Left colon (tissue), 2 donors: Measurements from ENCODE around the gene MESP2. TPM values are rescaled to one million over a fixed set of nuclear protein-coding genes. Genes with fewer than 3 reads are reported as not detected.
A peak's percentile ranks its signal among the peaks of the same experiment; 100 is the strongest.

ENCODE experiments used
- ATAC-seq: fragments of 200-7000 bp; cut with Tn5 transposase; one replicate; pipeline ENCODE4 v1.9.1; 2020; ENCODE audit warnings: mild to moderate bottlenecking, moderate library complexity
- DNase-seq, 2 donors: peaks; one replicate each; pipeline ENCODE4 v3.0.0-alpha.2; 2020
- intact Hi-C, 2 donors: fragments of 100-400 bp; cut with DNase I in 1 of 2; cut with micrococcal nuclease in 1 of 2; formaldehyde crosslinking; loops; one replicate each; pipeline versions ENCODE4 v1.11.2 to v1.14.0; 2022; cut with DNase I, micrococcal nuclease
- total RNA-seq, 2 donors: library from RNA; stranded (reverse); fragmentation: NEBNext Ultra II Directional; extraction: Animal tissue kit (Norgen Biotek cat#: 25700); gene quantifications; one replicate each; pipeline ENCODE4 v1.2.1, GENCODE V29; 2021
- donor health status: DM: no; HTN: no; CAD: no.
- donor health status: DM: yes; HTN: yes; CAD: no.

MESP2 gene
- total RNA-seq, 2 donors from 2014 or later = 0.84 to 1.0 TPM

DNA sequence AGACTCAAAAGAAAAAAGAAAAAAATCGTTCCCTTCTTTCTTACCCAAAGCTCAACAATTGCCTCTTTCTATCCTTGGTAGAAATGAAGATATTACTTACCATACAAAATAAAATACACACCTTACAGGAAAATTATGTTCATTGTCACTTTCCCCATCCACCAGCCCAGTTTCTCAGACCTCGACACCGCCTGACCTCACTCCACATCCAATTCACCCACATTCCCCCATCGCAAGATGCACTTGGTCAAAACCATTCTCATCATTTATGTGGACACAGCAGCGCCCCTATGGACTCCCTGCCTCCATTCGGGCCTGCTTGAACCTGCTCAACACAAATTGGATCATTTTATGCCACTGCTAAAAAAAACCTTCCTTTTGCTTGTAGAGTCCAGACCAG lies 31.6 kb downstream of the MESP2 start:
- ATAC-seq (no peak), DNase-seq (no peak)
- intact Hi-C loops = no loop called here

DNA sequence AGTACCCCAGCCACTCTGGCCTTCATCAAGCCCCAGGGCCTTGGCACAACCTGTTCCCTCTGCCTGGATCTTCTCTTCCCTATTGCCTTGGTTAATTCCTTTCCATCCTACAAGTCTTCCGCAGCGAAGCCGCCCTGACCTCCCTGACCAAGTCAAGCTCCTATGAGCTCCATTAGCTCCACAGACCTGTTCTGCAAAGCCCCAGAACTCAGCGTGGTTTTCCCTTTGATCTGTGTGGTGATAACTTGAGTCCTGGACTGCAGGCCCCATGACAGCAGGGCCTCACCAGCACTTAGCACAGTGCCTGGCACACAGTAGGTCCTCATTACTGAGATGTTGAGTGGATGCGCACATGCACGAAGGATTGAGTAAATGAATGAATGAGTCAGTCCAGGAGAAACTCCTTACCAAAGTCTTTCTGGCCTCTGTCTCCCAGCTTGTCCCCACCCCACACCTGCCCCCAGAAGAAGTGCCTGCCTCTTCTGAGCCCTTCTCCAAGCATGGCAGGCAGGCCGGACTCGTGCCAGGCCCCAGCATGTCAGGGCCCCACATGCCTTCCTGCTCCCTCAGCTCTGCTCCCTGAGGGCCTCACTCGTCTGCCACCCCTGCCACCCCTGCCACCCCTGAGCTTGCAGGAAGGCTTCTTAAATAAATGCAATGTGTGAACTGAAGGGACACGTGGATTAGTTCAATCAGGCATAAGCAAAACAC lies 32.2 kb downstream of the MESP2 start:
- ATAC-seq (no peak), DNase-seq (no peak)
- intact Hi-C loops = no loop called here

DNA sequence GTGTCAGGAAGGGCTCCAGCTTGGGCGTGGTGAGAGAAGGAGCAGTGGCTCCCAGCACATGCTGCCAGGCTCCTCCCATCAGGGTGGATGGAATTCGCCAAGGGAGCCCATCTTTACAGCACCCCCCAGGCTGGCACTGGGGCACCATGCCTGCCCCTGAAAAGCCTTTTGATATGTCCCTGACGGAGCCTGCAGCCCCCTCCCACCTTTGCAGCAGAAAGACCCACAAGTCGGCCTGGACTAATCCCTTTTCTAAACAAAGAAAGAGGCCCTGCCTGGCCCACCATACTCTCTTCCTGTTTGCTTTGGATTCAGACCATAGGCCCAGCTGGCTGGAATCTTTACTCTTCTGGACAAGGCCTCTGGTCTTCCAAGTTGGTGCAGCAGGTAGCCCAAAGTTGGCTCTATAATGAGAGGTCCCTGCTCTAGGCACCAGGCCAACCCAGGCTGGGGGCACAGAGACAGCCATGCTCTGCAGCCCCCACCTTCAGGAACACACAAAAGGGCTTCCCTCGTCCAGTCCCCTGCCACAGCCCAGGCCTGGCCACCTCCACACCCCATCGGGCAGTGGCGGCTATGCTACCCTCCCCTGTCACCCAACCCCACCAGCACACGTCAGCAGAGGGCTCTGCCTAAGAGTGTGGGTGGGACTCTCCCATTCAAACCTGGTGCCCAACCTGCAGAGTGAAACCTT lies 33.1 kb downstream of the MESP2 start:
- DNase-seq (no peak), ATAC-seq (no peak)
- intact Hi-C loops = no loop called here

DNA sequence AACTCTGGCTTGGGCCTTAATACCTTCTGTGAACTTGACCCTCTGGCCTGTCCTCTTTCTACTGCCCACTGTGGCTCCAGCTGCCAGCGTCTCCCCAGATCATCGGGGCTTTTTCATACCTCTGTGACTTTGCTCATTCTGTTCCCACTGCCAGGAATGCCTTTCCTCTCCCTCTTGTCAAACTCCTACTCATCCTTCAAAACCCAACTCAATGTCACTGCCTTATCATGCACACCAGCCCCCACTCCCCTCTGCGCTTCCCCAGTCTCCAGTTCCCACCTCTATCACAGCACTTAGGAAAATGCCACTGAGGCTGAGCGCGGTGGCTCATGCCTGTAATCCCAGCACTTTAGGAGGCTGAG lies 33.6 kb downstream of the MESP2 start:
- intact Hi-C loops = no loop called here
- ATAC-seq = no peak
- no peak for DNase-seq

GRCh38 chr15:89810837-89811236 lies 34.7 kb downstream of the MESP2 start:
- ATAC-seq (no peak), DNase-seq (no peak)
- intact Hi-C loops = no loop called here

- peak; percentile 87 for ATAC-seq
- peak; percentile 53 to 87 for DNase-seq
- intact Hi-C loops = no loop called here
Measured at GRCh38 chr15:89812011-89812846, 36.1 kb downstream of the MESP2 start.

DNA sequence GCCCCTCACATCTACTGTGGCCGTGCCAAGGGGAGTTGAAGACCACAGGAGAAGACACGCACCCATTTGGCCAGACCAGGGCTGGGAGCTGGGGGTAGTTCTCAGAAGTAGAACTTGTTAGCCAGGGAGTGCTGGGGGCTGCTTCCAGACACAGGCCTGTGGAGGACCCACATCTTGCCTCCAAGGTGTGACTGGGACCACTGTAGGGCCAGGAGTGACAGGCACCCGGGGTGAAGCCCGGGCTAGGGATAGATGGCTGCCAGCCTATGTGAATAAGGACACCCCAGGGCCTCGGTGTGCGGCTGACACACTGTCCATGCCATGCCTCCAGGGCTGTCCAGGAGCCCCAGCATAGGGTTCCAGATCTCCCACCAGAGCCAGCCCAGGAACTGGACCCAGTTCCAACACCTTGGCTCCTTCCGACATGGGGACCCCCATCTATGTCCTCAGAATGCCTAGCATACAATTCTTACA lies 36.8 kb downstream of the MESP2 start:
- DNase-seq (no peak), ATAC-seq (no peak)
- intact Hi-C loops = no loop called here

DNA sequence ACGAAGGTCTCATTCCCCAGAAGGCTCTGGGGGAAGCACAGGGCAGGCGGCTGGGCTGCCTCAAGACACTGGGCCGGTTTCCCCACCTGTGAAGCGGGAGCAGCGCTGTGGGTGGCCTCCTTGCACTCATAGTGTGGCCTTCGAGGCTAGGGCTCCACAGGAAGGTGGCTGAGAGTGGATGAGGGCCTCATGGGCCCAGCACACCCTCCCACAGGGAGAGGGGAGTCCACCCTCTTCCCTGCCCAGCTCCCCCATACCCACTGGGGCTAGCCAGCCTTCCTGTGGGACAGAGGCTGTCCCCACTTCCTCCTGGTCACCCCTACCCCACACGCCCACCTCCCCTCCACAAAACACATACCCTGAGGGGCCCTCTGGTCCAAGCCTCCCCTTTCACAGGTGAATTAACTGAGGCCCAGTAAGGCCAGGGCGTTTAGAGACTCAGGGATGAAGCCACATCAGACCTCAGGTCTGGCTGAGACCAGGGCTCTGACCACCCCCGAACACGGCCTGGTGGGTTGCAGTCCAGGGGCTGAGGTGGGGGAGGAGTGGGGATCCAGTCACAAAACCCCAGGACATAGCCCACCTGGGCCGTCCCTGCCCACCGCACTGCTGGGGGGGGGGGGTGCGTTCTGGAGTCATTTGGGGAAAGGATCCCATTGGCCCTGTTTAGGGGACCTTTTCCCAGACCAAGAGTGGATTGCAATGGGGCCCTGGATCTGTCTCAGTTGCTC lies 37.4 kb downstream of the MESP2 start:
- no peak for ATAC-seq

DNA sequence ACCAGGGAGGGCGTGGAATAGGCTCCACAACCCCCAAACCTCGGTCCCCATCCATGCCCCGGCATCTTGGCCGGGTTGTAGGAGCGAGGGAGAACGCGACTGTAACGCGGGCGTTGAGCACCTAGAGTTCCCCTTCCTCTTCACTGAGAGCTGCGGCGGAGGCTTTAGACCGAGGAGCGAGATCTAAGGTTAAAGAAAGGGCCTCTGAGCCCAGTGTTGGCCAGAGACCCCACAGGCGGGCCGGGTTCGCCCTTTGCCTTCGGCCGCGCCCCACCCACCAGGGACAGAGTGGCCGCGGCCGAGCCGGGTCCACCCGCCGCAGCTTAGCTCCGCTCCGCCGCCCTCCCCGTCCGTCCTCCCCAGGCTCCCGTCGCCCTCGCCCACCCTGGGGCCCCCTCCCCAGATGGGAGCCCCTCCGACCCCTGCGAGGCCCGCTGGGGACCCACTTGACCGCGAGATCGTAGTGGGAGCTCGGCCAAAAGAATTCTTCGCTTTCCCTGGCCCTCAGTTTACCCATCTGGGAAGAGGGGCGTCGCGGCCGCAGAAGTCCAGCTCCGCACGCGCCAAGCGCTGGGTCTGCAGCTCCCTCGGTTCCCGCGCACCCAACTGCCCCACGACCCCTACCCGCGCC lies 38.1 kb downstream of the MESP2 start:
- intact Hi-C loops = no loop called here
- no peak for ATAC-seq
- no peak for DNase-seq

More for the DNA sequence above, 37.4 kb downstream of the MESP2 start:
- intact Hi-C loops = no loop called here
- DNase-seq = no peak

DNA sequence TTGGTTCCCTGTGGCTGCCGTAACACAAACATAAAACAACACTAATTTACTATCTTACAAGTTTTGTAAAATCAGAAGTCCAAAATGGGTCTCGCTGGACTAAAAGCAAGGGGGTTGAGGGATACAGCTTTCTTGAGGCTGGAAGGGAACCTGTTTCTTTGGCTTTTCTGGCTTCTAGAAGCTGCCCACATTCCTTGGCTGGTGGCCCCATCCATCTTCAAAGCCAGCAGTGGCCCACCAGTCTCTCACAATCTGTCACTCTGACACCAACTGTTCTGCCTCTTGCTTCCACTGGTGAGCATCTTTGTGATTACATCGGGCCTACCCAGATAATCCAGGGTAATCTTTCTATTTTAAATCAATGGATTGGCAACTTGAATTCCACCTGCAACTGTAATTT lies 39.6 kb downstream of the MESP2 start:
- ATAC-seq = no peak
- DNase-seq = no peak
- intact Hi-C loops = no loop called here

DNA sequence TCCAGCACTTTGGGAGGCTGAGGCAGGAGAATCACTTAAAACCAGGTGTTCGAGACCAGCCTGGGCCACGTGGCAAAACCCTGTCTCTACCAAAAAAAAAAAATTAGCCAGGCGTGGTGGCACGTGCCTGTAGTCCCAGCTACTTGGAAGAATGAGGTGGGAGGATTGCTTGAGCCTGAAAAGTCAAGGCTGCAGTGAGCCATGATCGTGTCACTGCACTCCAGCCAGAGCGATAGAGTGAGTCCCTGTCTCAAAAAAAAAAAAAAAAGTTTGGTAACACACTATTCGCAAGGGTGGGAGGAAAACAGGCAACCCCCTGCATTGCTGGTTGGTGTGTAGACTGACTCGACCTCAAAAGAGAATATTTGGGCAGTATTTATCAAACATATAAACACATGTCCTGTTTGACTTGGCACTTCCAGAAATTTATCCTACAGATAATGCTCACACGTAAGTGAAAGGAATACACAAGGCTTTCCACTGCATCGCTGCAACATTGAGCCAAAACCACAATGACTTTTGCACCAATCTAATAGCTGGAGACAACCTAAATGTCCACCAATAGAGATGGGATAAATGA lies 41.7 kb downstream of the MESP2 start:
- ATAC-seq (no peak), DNase-seq (no peak)
- intact Hi-C loops = no loop called here

GRCh38 chr15:89818287-89818686 lies 42.2 kb downstream of the MESP2 start:
- ATAC-seq = no peak
- intact Hi-C loops = no loop called here

GRCh38 chr15:89820666-89821611 lies 44.8 kb downstream of the MESP2 start:
- intact Hi-C loops = no loop called here
- DNase-seq (no peak), ATAC-seq (no peak)

More at GRCh38 chr15:89818287-89818686, 42.2 kb downstream of the MESP2 start:
- no peak for DNase-seq

DNA sequence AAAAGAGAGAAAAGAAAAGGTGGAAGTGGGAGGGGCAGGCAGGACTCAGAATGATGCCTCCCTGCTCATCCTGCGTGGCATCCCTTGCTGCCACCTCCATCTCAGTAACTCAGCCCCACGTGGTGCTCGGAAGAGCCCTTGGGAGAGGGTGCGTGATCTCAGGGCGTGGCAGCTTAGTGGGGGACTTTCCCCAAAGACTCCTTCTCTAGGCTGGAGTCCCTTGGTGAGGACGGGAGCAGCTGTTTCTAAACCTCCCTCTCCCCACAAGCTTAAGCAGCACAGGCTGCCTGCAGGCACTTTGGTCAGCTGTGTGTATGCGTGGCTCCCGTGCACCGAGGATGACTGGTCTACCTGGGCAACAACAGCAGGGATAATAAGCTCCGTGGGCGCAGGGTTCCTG lies 45.9 kb downstream of the MESP2 start:
- intact Hi-C loops = no loop called here
- ATAC-seq (no peak), DNase-seq (no peak)

DNA sequence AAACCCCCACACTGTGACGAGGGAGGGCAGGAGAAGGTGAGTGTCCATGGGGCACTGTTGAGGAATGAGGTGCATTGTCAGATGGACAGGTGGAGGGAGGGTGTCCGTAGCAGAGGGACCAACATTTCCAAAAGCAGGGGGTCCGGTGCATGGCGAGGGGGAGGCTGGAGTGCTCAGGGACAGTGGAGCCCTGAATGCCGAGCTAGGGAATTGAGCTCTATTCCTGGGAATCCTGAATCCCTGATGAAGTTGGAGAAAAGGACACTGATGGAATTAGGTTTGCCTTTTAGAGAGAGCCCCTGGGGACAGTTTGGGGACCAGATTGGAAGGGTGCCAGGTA lies 46.4 kb downstream of the MESP2 start:
- intact Hi-C loops = no loop called here
- DNase-seq (no peak), ATAC-seq (no peak)

GRCh38 chr15:89822951-89823711 lies 47.0 kb downstream of the MESP2 start:
- ATAC-seq = no peak
- intact Hi-C loops = no loop called here

More at GRCh38 chr15:89822951-89823711, 47.0 kb downstream of the MESP2 start:
- no peak for DNase-seq
